GM18502 (cell line): ENCODE data around the gene MNS1.
"Not testable (repeated sequence)": the region's sequence is repeated elsewhere in the genome, so short reads cannot be mapped to it uniquely, and the experiment has no call there.

Experiments used
- ATAC-seq: cut with Tn5 transposase; IDR thresholded peaks from one replicate; pipeline ENCODE4 v1.9.1; 2021; ENCODE audit warnings: mild to moderate bottlenecking; ENCODE audit not compliant: unreplicated experiment, poor library complexity

The MNS1 gene

GRCh38 chr15:56459096-56459495, 5.8 kb downstream of the MNS1 start:
- no peak for ATAC-seq

- ATAC-seq, result no peak
These were observed 8.7 kb downstream of the MNS1 start for GRCh38 chr15:56456229-56456628.

GRCh38 chr15:56454836-56455235, 10.1 kb downstream of the MNS1 start:
- ATAC-seq, result no peak

GRCh38 chr15:56445746-56446145, 19.2 kb downstream of the MNS1 start:
- ATAC-seq, result no peak

GRCh38 chr15:56442354-56442753, 22.6 kb downstream of the MNS1 start:
- ATAC-seq, result no peak

- no peak for ATAC-seq
These were observed 24.6 kb downstream of the MNS1 start for GRCh38 chr15:56440214-56440770.

- no peak for ATAC-seq
These were observed 32.6 kb downstream of the MNS1 start for GRCh38 chr15:56432304-56432703.

- ATAC-seq, result peak; percentile 62
These were observed 36.0 kb downstream of the MNS1 start for GRCh38 chr15:56428821-56429458.

GRCh38 chr15:56425976-56426375, 39.0 kb downstream of the MNS1 start:
- ATAC-seq, result no peak

- ATAC-seq, result no peak
These were observed 39.7 kb downstream of the MNS1 start for GRCh38 chr15:56425276-56425675.

- ATAC-seq, result not testable (repeated sequence)
These were observed 51.7 kb downstream of the MNS1 start for GRCh38 chr15:56413114-56413733.

GRCh38 chr15:56411122-56411749, 53.7 kb downstream of the MNS1 start:
- no peak for ATAC-seq

GRCh38 chr15:56410721-56411120, 54.2 kb downstream of the MNS1 start:
- ATAC-seq, result no peak

GRCh38 chr15:56399209-56399608, 65.7 kb downstream of the MNS1 start:
- ATAC-seq, result not testable (repeated sequence)

- ATAC-seq, result not testable (repeated sequence)
These were observed 67.6 kb downstream of the MNS1 start for GRCh38 chr15:56397325-56397724.

- no peak for ATAC-seq
These were observed 70.0 kb downstream of the MNS1 start for GRCh38 chr15:56394909-56395308.

GRCh38 chr15:56393277-56393676, 71.7 kb downstream of the MNS1 start:
- ATAC-seq, result no peak

GRCh38 chr15:56390739-56391267, 74.1 kb downstream of the MNS1 start:
- ATAC-seq, result no peak

GRCh38 chr15:56385908-56386307, 79.0 kb downstream of the MNS1 start:
- ATAC-seq, result no peak

- no peak for ATAC-seq
These were observed 81.9 kb downstream of the MNS1 start for GRCh38 chr15:56383010-56383409.
